GM12891 (cell line): ENCODE measurements around the gene MOB3C.

Experiments
- POLR2A ChIP-seq: IDR thresholded peaks from 2 replicates; pipeline ENCODE4 v1.6.1; 2011; ENCODE audit warnings: low read depth, low read length, control low read depth
- TAF1 ChIP-seq: IDR thresholded peaks from 2 replicates; pipeline ENCODE4 v1.6.1; 2011; ENCODE audit warnings: low read depth, low read length, control low read depth

GRCh38 chr1:46576596-46576995 is 40.0 kb downstream of the MOB3C start:
- TF ChIP-seq POLR2A, result no peak
- TF ChIP-seq TAF1, result no peak
